Common myeloid progenitor, CD34-positive (primary cell): Measurements from ENCODE around the gene MFAP3L.

Source experiments
- CTCF ChIA-PET: fragments of 350-600 bp; sonication (Branson Sonifier 250); formaldehyde crosslinking; loops from one replicate; lab custom pipeline; 2021; ENCODE audit warnings: antibody characterized with exemption; lab: Charles Lee
- POLR2A ChIA-PET: fragments of 350-600 bp; sonication (Branson Sonifier 250); formaldehyde crosslinking; loops from one replicate; lab custom pipeline; 2021; ENCODE audit warnings: antibody characterized with exemption; lab: Charles Lee
- DNase-seq, 3 donors: peaks; one replicate each; pipeline versions ENCODE4 v3.0.0 to v3.0.0-alpha.2; 2013
- H3K27ac ChIP-seq, 2 experiments: 1 replicate in 1 of 2; 2 replicates in 1 of 2; pipeline ENCODE4 v1.7.0; 2013; ENCODE audit warnings: inconsistent platforms in 2 of 2, low read length in 2 of 2, mild to moderate bottlenecking in 2 of 2, low read depth in 1 of 2, moderate library complexity in 1 of 2; ENCODE audit not compliant: severe bottlenecking in 2 of 2, insufficient read depth in 1 of 2, poor library complexity in 1 of 2
- H3K27me3 ChIP-seq, 5 experiments: replicated peaks in 2 of 5; 1 replicate in 3 of 5; 2 replicates in 2 of 5; pipeline versions ENCODE4 v1.6.1 to v1.7.0; 2013; ENCODE audit warnings: low read length in 4 of 5, mild to moderate bottlenecking in 2 of 5, moderate library complexity in 2 of 5, inconsistent platforms in 1 of 5; ENCODE audit not compliant: insufficient read depth in 5 of 5, control insufficient read depth in 4 of 5
- H3K36me3 ChIP-seq, 4 experiments: 1 replicate in 2 of 4; 2 replicates in 2 of 4; pipeline versions ENCODE4 v1.6.1 to v1.7.0; 2013; ENCODE audit warnings: low read length in 3 of 4, control low read depth in 1 of 4, mild to moderate bottlenecking in 1 of 4; ENCODE audit not compliant: control insufficient read depth in 4 of 4, insufficient read depth in 4 of 4
- H3K4me1 ChIP-seq, 4 experiments: 1 replicate in 3 of 4; 2 replicates in 1 of 4; pipeline versions ENCODE4 v1.6.1 to v1.7.1; 2013; ENCODE audit warnings: low read length in 3 of 4, mild to moderate bottlenecking in 3 of 4, control low read depth in 1 of 4, inconsistent platforms in 1 of 4, moderate library complexity in 1 of 4; ENCODE audit not compliant: control insufficient read depth in 4 of 4, insufficient read depth in 4 of 4; ENCODE audit errors: control extremely low read depth in 1 of 4
- H3K4me3 ChIP-seq, 7 experiments: 1 replicate in 4 of 7; 2 replicates in 3 of 7; pipeline versions ENCODE4 v1.5.1 to v1.7.0; 2013; ENCODE audit warnings: mild to moderate bottlenecking in 7 of 7, low read length in 6 of 7, moderate library complexity in 6 of 7, inconsistent platforms in 2 of 7, low read depth in 2 of 7, control low read depth in 1 of 7; ENCODE audit not compliant: insufficient read depth in 4 of 7, control insufficient read depth in 1 of 7; ENCODE audit errors: extremely low read depth in 1 of 7
- H3K9me3 ChIP-seq, 5 experiments: 1 replicate in 4 of 5; 2 replicates in 1 of 5; pipeline versions ENCODE4 v1.6.1 to v1.7.1; 2013; ENCODE audit warnings: low read length in 4 of 5, mild to moderate bottlenecking in 2 of 5, inconsistent platforms in 1 of 5, low read depth in 1 of 5, moderate library complexity in 1 of 5; ENCODE audit not compliant: control insufficient read depth in 4 of 5, insufficient read depth in 2 of 5; ENCODE audit errors: control extremely low read depth in 1 of 5
- WGBS: methylation state at CpG from one replicate; pipeline ENCODE4 v1.1.5; 2013; ENCODE audit not compliant: insufficient coverage; 5-methylcytosine and 5-hydroxymethylcytosine counted together

Gene MFAP3L

GRCh38 chr4:169984745-169985144 is 41.5 kb downstream of the MFAP3L start:
- Histone ChIP-seq H3K9me3 (no peaks in the 10 kb centered on the region), H3K27ac (no peak overlapping the region), H3K36me3 (no peaks in the 10 kb centered on the region), H3K4me1 (no peaks in the 10 kb centered on the region), H3K4me3 (no peak overlapping the region), H3K27me3 (no peaks in the 10 kb centered on the region)
- 91% methylated on average over 2 of the region's 4 CpGs for WGBS
- POLR2A ChIA-PET: no interaction called here
- CTCF ChIA-PET: interaction anchor here (2.2 kb wide), 1 partner anchor 14 kb away, joined by 10 read pairs; no protein-coding TSS in a partner anchor
- DNase-seq: no peak

GRCh38 chr4:169984173-169984572 is 42.0 kb downstream of the MFAP3L start:
- DNase-seq: no peak
- POLR2A ChIA-PET: no interaction called here
- Histone ChIP-seq H3K4me1 (no peaks in the 10 kb centered on the region), H3K9me3 (no peaks in the 10 kb centered on the region), H3K4me3 (no peak overlapping the region), H3K36me3 (no peaks in the 10 kb centered on the region), H3K27me3 (no peaks in the 10 kb centered on the region), H3K27ac (no peak overlapping the region)
- CTCF ChIA-PET: interaction anchor here (2.2 kb wide), 1 partner anchor 14 kb away, joined by 10 read pairs; no protein-coding TSS in a partner anchor
- 78% methylated on average over 3 of the region's 3 CpGs for WGBS

- WGBS: 100% methylated on average over 1 of the region's 1 CpG
- POLR2A ChIA-PET: no interaction called here
- H3K36me3 ChIP-seq: no peaks in the 10 kb centered on the region
- no peaks in the 10 kb centered on the region for H3K9me3 ChIP-seq
- H3K27ac ChIP-seq: no peak overlapping the region
- CTCF ChIA-PET: interaction anchor here (1.3 kb wide), 1 partner anchor 24 kb away, joined by 3 read pairs; no protein-coding TSS in a partner anchor
- no peak for DNase-seq
- H3K27me3 ChIP-seq: no peaks in the 10 kb centered on the region
- no peak overlapping the region for H3K4me3 ChIP-seq
- no peaks in the 10 kb centered on the region for H3K4me1 ChIP-seq
These were observed 49.2 kb downstream of the MFAP3L start for GRCh38 chr4:169976951-169977350.

GRCh38 chr4:169975838-169976796 is 50.1 kb downstream of the MFAP3L start:
- ChIA-PET POLR2A (no interaction called here), CTCF (no interaction called here)
- Histone ChIP-seq H3K27ac (no peak overlapping the region), H3K9me3 (no peaks in the 10 kb centered on the region), H3K4me3 (no peak overlapping the region), H3K36me3 (no peaks in the 10 kb centered on the region), H3K27me3 (no peaks in the 10 kb centered on the region), H3K4me1 (no peaks in the 10 kb centered on the region)
- no peak for DNase-seq
- 96% methylated on average over 9 of the region's 14 CpGs for WGBS

GRCh38 chr4:169975131-169975837 is 50.9 kb downstream of the MFAP3L start:
- Histone ChIP-seq H3K27me3 (no peaks in the 10 kb centered on the region), H3K9me3 (no peaks in the 10 kb centered on the region), H3K4me3 (no peak overlapping the region), H3K36me3 (no peaks in the 10 kb centered on the region), H3K4me1 (no peaks in the 10 kb centered on the region), H3K27ac (no peak overlapping the region)
- POLR2A ChIA-PET: no interaction called here
- 80% methylated on average over 1 of the region's 6 CpGs for WGBS
- CTCF ChIA-PET: no interaction called here
- no peak for DNase-seq

- POLR2A ChIA-PET: no interaction called here
- CTCF ChIA-PET: no interaction called here
- H3K4me3 ChIP-seq: no peak overlapping the region
- H3K27me3 ChIP-seq: no peaks in the 10 kb centered on the region
- no peak for DNase-seq
- no peaks in the 10 kb centered on the region for H3K36me3 ChIP-seq
- WGBS: 100% methylated on average over 4 of the region's 9 CpGs
- H3K4me1 ChIP-seq: no peaks in the 10 kb centered on the region
- no peaks in the 10 kb centered on the region for H3K9me3 ChIP-seq
- no peak overlapping the region for H3K27ac ChIP-seq
These were observed 54.7 kb downstream of the MFAP3L start for GRCh38 chr4:169971456-169972015.
